Heart left ventricle (tissue), 13 donors: Measurements from ENCODE around the gene RBM33.

Experiments
- POLR2A ChIP-seq, 2 donors: fragments of 450-650 bp; IDR thresholded peaks; one replicate each; pipeline ENCODE4 v1.6.1; 2017; ENCODE audit warnings: antibody characterized with exemption in 2 of 2, mild to moderate bottlenecking in 2 of 2, moderate library complexity in 2 of 2
- TF ChIP-seq, protein P1 (sequence below), 12 donors: fragments of 200-600 bp; sonication (generic) in 4 of 12; IDR thresholded peaks; one replicate each; pipeline versions ENCODE4 v1.5.0 to v1.8.0; 2018 to 2022; ENCODE audit warnings: antibody characterized with exemption in 12 of 12, mild to moderate bottlenecking in 5 of 12
- donor health status: ischemic (EF 13 %, LVEDD 7.1; RV severe dilation, severe dysfunction).
- donor health status: DM: no; HTN: yes; CAD: no.
- donor health status: DM: no; HTN: no; CAD: no.
- donor health status: ischemic (EF 25% LVEDD 6.9; RV normal size, moderate dysfunction).
- donor health status: ischemic (EF 25% LVEDD 5.7; RV mildly dilated, moderate dysfunction).
- donor health status: ischemic (EF 35%, LVEDD 5.7; RV mildly dilated, moderate dysfunction).
- donor health status: nonischemic (EF 11% LVEDD 7.7; RV severe dilation, severe dysfunction).
- donor health status: DM: yes; HTN: yes; CAD: no.
- donor health status: PGD.
- donor health status: ischemic (EF 29% LVEDD 5.4; RV normal size, mild dysfunction).
- donor health status: nonischemic (EF 23%, LVEDD 6.1; RV moderate dilation, normal function).

DNA sequence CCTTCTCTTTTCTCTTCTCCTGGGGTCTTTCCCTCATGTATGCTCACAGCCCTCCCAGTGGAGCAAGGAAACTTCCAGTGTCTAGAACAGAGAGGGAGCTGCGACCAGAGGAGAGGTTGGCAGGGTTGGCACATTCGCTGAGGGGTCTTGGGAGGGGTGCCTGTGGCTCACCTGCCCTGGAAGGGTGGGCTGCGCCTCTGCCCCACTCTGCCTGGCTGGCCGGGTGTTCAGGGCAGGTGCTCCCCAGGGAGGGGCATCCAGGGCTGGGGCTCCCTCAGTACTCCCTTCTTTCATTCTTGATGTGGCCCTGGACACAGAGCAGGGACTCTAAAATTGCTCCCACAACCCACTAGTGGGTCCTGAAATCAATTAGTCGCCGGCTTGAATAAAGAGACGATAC, 150.9 kb downstream of the RBM33 start:
- TF ChIP-seq, protein P1, sequence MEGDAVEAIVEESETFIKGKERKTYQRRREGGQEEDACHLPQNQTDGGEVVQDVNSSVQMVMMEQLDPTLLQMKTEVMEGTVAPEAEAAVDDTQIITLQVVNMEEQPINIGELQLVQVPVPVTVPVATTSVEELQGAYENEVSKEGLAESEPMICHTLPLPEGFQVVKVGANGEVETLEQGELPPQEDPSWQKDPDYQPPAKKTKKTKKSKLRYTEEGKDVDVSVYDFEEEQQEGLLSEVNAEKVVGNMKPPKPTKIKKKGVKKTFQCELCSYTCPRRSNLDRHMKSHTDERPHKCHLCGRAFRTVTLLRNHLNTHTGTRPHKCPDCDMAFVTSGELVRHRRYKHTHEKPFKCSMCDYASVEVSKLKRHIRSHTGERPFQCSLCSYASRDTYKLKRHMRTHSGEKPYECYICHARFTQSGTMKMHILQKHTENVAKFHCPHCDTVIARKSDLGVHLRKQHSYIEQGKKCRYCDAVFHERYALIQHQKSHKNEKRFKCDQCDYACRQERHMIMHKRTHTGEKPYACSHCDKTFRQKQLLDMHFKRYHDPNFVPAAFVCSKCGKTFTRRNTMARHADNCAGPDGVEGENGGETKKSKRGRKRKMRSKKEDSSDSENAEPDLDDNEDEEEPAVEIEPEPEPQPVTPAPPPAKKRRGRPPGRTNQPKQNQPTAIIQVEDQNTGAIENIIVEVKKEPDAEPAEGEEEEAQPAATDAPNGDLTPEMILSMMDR (IDR thresholded peaks at IDR 0.05), result no peak
- TF ChIP-seq POLR2A (IDR thresholded peaks at IDR 0.05), result no peak
